A549 (cell line): ENCODE data around the gene GTF3C1.

Experiments used
- EP300 ChIP-seq, 2 experiments: fragments of >200 bp; sonication (Bioruptor Twin); formaldehyde crosslinking; IDR thresholded peaks; 2 replicates in 1 of 2; 3 replicates in 1 of 2; pipeline ENCODE4 v1.6.1; 2016 to 2017
- JUNB ChIP-seq: fragments of >200 bp; sonication (Bioruptor Twin); formaldehyde crosslinking; IDR thresholded peaks from 2 replicates; pipeline ENCODE4 v1.6.1; 2016
- PHF8 ChIP-seq: fragments of 200-600 bp; sonication (generic); IDR thresholded peaks from 2 replicates; pipeline ENCODE4 v1.6.1; 2016; ENCODE audit warnings: low read depth, mild to moderate bottlenecking, antibody characterized with exemption, moderate library complexity, borderline replicate concordance
- POLR2A ChIP-seq: IDR thresholded peaks from 2 replicates; pipeline ENCODE4 v1.6.1; 2012; ENCODE audit warnings: mild to moderate bottlenecking, low read length
- ZC3H11A ChIP-seq: fragments of 450-650 bp; IDR thresholded peaks from 2 replicates; pipeline ENCODE4 v1.6.1; 2014; ENCODE audit warnings: antibody characterized with exemption, mild to moderate bottlenecking
- ZNF302 ChIP-seq: fragments of 250-450 bp; sonication (Bioruptor Pico); IDR thresholded peaks from 2 replicates; pipeline ENCODE4 v1.9.0; 2021; ENCODE audit warnings: inconsistent platforms, mild to moderate bottlenecking, moderate library complexity
- TF ChIP-seq, protein P1 (sequence below): fragments of >200 bp; sonication (Bioruptor Twin); formaldehyde crosslinking; IDR thresholded peaks from 3 replicates; pipeline ENCODE4 v1.5.1; 2016

DNA sequence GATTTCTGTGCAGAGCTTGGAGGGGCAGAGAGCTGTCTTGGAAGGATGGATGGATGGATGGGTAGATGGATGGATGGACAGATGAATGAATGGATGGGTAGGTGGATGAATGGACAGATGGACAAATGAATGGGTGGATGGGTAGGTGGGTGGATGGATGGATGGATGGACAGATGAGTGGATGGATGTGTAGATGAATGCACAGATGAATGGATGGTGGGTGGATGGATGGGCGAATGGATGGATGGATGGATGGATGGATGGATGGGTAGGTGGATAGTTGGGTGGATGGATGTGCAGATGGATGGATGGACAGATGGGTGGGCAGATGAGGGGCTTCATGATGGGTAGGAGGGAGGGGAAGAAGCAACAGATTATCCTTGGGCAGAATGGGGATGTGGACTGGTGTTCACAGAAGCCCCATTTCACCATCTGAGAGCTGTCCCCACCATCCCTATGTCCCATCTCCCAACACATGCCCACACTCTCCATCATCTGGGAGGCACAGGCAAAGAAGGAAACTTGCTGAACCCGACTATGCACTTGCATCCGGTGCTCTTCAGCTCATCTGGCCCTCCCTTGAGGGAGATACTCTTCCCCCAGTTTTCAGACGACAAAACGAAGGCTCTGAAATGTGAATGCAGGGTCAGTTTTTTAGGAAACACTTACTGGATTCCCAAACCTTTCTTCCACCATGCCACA, 90.6 kb downstream of the GTF3C1 start:
- TF ChIP-seq POLR2A (no peak), EP300 (IDR thresholded peaks at IDR 0.05) (no peak), PHF8 (no peak), ZNF302 (CRISPR knock-in tag) (no peak), JUNB (no peak), ZC3H11A (no peak)
- TF ChIP-seq, protein P1, sequence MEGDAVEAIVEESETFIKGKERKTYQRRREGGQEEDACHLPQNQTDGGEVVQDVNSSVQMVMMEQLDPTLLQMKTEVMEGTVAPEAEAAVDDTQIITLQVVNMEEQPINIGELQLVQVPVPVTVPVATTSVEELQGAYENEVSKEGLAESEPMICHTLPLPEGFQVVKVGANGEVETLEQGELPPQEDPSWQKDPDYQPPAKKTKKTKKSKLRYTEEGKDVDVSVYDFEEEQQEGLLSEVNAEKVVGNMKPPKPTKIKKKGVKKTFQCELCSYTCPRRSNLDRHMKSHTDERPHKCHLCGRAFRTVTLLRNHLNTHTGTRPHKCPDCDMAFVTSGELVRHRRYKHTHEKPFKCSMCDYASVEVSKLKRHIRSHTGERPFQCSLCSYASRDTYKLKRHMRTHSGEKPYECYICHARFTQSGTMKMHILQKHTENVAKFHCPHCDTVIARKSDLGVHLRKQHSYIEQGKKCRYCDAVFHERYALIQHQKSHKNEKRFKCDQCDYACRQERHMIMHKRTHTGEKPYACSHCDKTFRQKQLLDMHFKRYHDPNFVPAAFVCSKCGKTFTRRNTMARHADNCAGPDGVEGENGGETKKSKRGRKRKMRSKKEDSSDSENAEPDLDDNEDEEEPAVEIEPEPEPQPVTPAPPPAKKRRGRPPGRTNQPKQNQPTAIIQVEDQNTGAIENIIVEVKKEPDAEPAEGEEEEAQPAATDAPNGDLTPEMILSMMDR = no peak
